ENCODE measurements around the gene H6PD. TPM values are rescaled to one million over a fixed set of nuclear protein-coding genes. Genes with fewer than 3 reads are reported as not detected.

Gene H6PD
- total and polyA plus RNA-seq, 4 donors = 28.9 to 134 (median 56.8) TPM

DNA sequence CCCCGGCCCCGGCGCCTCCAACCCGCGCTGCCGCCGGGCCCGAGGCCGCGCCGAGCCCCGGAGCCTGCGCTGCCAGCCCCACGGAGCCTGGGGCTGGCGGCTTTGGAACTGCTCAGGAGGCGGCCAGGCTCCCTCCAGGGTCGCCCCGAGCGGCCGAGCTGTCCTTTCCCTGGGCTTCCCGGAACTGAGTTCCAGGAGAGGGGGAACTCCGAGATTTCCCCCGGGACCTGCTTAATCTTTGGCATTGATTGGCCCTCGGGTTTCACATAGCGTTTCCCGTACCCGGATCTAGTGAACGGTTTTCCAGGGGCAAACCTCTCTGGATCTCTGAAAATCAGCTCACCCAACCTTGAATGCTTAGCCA is 504 bp downstream of the H6PD start:
- peak overlapping the region; percentile 77 to 93 (median 81) for H3K4me3 ChIP-seq (ENCODE audit: low read depth in 1 of 3, low read length in 3 of 3)
- TF ChIP-seq SP1 (IDR thresholded peaks at IDR 0.05) = peak; percentile 5
- TF ChIP-seq, protein P1, sequence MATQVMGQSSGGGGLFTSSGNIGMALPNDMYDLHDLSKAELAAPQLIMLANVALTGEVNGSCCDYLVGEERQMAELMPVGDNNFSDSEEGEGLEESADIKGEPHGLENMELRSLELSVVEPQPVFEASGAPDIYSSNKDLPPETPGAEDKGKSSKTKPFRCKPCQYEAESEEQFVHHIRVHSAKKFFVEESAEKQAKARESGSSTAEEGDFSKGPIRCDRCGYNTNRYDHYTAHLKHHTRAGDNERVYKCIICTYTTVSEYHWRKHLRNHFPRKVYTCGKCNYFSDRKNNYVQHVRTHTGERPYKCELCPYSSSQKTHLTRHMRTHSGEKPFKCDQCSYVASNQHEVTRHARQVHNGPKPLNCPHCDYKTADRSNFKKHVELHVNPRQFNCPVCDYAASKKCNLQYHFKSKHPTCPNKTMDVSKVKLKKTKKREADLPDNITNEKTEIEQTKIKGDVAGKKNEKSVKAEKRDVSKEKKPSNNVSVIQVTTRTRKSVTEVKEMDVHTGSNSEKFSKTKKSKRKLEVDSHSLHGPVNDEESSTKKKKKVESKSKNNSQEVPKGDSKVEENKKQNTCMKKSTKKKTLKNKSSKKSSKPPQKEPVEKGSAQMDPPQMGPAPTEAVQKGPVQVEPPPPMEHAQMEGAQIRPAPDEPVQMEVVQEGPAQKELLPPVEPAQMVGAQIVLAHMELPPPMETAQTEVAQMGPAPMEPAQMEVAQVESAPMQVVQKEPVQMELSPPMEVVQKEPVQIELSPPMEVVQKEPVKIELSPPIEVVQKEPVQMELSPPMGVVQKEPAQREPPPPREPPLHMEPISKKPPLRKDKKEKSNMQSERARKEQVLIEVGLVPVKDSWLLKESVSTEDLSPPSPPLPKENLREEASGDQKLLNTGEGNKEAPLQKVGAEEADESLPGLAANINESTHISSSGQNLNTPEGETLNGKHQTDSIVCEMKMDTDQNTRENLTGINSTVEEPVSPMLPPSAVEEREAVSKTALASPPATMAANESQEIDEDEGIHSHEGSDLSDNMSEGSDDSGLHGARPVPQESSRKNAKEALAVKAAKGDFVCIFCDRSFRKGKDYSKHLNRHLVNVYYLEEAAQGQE (IDR thresholded peaks at IDR 0.05) = no peak
- no peak for TF ChIP-seq EGR1 (IDR thresholded peaks at IDR 0.05; ENCODE audit: low read depth in 2 of 2)
- no peak for TF ChIP-seq RAD21 (IDR thresholded peaks at IDR 0.05)
- no peak for TF ChIP-seq GABPA (IDR thresholded peaks at IDR 0.05 in 1 of 2, conservative IDR thresholded peaks at IDR 0.05 in 1 of 2)
- TF ChIP-seq, protein P2, sequence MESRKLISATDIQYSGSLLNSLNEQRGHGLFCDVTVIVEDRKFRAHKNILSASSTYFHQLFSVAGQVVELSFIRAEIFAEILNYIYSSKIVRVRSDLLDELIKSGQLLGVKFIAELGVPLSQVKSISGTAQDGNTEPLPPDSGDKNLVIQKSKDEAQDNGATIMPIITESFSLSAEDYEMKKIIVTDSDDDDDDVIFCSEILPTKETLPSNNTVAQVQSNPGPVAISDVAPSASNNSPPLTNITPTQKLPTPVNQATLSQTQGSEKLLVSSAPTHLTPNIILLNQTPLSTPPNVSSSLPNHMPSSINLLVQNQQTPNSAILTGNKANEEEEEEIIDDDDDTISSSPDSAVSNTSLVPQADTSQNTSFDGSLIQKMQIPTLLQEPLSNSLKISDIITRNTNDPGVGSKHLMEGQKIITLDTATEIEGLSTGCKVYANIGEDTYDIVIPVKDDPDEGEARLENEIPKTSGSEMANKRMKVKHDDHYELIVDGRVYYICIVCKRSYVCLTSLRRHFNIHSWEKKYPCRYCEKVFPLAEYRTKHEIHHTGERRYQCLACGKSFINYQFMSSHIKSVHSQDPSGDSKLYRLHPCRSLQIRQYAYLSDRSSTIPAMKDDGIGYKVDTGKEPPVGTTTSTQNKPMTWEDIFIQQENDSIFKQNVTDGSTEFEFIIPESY (IDR thresholded peaks at IDR 0.05) = no peak
- H3K9me3 ChIP-seq (ENCODE audit: control insufficient read depth in 4 of 4, low read length in 3 of 4) = no peaks in the 10 kb centered on the region
- peak overlapping the region; percentile 96 to 99 for H3K27ac ChIP-seq (ENCODE audit: low read depth in 1 of 2, low read length in 2 of 2)
- under 1% methylated on average over 28 of the region's 28 CpGs for WGBS
- peak overlapping the region; percentile 98 to 99 for H3K9ac ChIP-seq (ENCODE audit: low read depth in 1 of 2, low read length in 2 of 2)
- H3K36me3 ChIP-seq (ENCODE audit: control insufficient read depth in 4 of 4, insufficient read depth in 3 of 4, low read depth in 1 of 4, low read length in 3 of 4) = no peaks in the 10 kb centered on the region
- H3K4me1 ChIP-seq (ENCODE audit: control insufficient read depth in 4 of 4, insufficient read depth in 4 of 4, low read length in 3 of 4) = peaks cover 12 to 48% (median 29%) of the 10 kb centered on the region in 4 donors
- no peak for DNase-seq (ENCODE audit: low spot score)
- H3K27me3 ChIP-seq (ENCODE audit: control insufficient read depth in 4 of 4, insufficient read depth in 4 of 4, low read length in 3 of 4) = no peaks in the 10 kb centered on the region

DNA sequence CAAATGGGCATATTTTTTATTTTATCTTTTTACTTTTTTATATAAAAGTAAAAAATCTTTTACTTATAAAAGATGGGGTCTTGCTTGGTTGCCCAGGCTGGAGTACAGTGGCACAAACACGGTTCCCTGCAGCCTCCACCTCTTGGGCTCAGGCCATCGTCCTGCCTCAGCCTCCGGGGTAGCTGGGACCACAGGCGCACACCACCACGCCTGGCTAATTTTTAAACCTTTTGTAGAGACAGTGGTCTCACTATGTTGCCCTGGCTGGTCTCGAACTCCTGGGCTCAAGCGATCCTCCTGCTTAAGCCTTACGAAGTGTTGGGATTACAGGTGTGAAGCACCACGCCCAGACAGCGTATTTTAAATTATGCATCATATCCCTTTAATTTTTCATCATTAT is 986 bp downstream of the H6PD start:
- Histone ChIP-seq H3K4me3 (ENCODE audit: low read depth in 1 of 3, low read length in 3 of 3) (peak overlapping the region; percentile 77 to 93 (median 81)), H3K9me3 (ENCODE audit: control insufficient read depth in 4 of 4, low read length in 3 of 4) (no peaks in the 10 kb centered on the region), H3K27ac (ENCODE audit: low read depth in 1 of 2, low read length in 2 of 2) (peak overlapping the region; percentile 96 to 99), H3K4me1 (ENCODE audit: control insufficient read depth in 4 of 4, insufficient read depth in 4 of 4, low read length in 3 of 4) (peaks cover 12 to 48% (median 30%) of the 10 kb centered on the region in 4 donors), H3K36me3 (ENCODE audit: control insufficient read depth in 4 of 4, insufficient read depth in 3 of 4, low read depth in 1 of 4, low read length in 3 of 4) (no peaks in the 10 kb centered on the region), H3K9ac (ENCODE audit: low read depth in 1 of 2, low read length in 2 of 2) (peak overlapping the region; percentile 98 to 99), H3K27me3 (ENCODE audit: control insufficient read depth in 4 of 4, insufficient read depth in 4 of 4, low read length in 3 of 4) (no peaks in the 10 kb centered on the region)
- DNase-seq (ENCODE audit: low spot score) = no peak
- 65% methylated on average over 10 of the region's 10 CpGs for WGBS
- no peak for TF ChIP-seq JUND (IDR thresholded peaks at IDR 0.05)
- TF ChIP-seq, protein P3, sequence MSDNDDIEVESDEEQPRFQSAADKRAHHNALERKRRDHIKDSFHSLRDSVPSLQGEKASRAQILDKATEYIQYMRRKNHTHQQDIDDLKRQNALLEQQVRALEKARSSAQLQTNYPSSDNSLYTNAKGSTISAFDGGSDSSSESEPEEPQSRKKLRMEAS (IDR thresholded peaks at IDR 0.05) = no peak
- no peak for TF ChIP-seq HNF4A (conservative IDR thresholded peaks at IDR 0.05)
- no peak for TF ChIP-seq TAF1 (conservative IDR thresholded peaks at IDR 0.05)
- no peak for TF ChIP-seq NR2F2 (IDR thresholded peaks at IDR 0.05)
- no peak for TF ChIP-seq GABPA (IDR thresholded peaks at IDR 0.05 in 1 of 2, conservative IDR thresholded peaks at IDR 0.05 in 1 of 2)
- TF ChIP-seq, protein P1 (IDR thresholded peaks at IDR 0.05) = no peak
- TF ChIP-seq, protein P4, sequence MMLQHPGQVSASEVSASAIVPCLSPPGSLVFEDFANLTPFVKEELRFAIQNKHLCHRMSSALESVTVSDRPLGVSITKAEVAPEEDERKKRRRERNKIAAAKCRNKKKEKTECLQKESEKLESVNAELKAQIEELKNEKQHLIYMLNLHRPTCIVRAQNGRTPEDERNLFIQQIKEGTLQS (IDR thresholded peaks at IDR 0.05) = no peak
- no peak for TF ChIP-seq RXRA (IDR thresholded peaks at IDR 0.05)

All from liver (tissue), 9 donors.